Activated naive CD4-positive, alpha-beta T cell treated with anti-CD3 and anti-CD28 coated beads, Interleukin-2, amount 50 U/mL, for 72 hours (primary cell): ENCODE data around the gene TBC1D16. TPM values are rescaled to one million over a fixed set of nuclear protein-coding genes. Genes with fewer than 3 reads are reported as not detected.

Source experiments
- ATAC-seq, 2 donors: fragments of 150-1000 bp; cut with Tn5 transposase; 2 replicates each; pipeline ENCODE4 v1.10.0; 2021; ENCODE audit warnings: mild to moderate bottlenecking in 2 of 2, moderate library complexity in 2 of 2
- DNase-seq, 2 donors: peaks; one replicate each; pipeline ENCODE4 v3.0.0; 2021 to 2022; ENCODE audit warnings: low spot score in 2 of 2
- H3K27ac Mint-ChIP-seq, 2 donors: one replicate each; pipeline ENCODE4 v1.8.0; 2022; ENCODE audit warnings: mild to moderate bottlenecking in 2 of 2, mixed read lengths in 2 of 2
- H3K36me3 Mint-ChIP-seq, 2 donors: one replicate each; pipeline ENCODE4 v1.8.0; 2022; ENCODE audit warnings: mixed read lengths in 2 of 2
- H3K9me3 Mint-ChIP-seq, 2 donors: one replicate each; pipeline ENCODE4 v1.8.0; 2022; ENCODE audit warnings: mixed read lengths in 2 of 2
- total RNA-seq, 2 donors: library from RNA; stranded (reverse); gene quantifications; one replicate each; pipeline ENCODE4 v1.2.3, GENCODE V29; 2022

Gene TBC1D16
- total RNA-seq, 2 donors from 2014 or later, result 5.2 to 10.2 TPM

DNA sequence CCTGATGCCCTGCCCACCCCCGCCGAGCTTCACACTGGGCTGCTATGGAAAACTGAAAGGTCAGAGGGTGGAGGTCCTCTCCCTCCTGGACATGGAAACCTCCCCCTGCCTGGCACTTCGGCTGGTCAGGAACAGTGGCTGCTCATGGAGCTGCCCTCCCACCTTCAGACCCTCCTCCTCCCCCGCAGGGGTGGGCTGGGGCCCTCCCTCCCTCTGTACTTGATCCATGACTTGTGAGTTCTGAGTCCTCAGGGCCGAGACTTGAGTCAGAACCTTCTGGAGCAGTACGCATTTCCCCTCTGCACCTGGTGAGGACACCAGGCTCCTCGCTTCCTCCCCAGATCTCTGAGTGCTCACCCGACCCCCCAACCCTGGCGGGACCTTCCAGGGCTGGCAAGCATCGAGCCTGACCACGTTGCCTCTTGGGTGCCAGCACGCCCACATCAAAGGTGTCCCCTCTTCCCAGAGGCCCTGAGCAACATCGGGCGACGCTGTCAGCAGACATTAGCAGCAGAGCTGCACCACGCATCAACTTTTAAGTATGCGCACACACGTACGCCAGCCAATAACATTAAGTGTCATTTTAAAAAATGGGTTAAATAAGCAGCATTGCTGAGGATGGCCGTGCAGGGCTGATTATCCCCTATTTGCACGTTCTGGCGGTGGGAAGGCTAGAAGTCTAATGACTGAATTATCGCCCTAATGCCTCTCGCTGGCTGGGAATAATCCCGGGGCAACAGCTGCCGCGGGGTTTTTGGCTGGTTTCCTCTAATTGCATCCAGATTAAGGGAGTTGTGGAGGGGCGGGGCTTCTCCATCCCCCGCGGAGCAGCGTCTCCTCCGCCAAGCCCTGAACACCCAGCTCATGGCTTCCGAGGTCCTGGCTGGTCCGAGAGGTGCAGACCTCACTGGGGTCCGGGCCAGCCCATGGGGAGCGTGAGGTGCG, 98.0 kb downstream of the TBC1D16 start:
- no peak for DNase-seq
- Mint-ChIP-seq H3K36me3 (no peaks in the 10 kb centered on the region), H3K9me3 (no peaks in the 10 kb centered on the region), H3K27ac (no peak overlapping the region)
- no peak for ATAC-seq

DNA sequence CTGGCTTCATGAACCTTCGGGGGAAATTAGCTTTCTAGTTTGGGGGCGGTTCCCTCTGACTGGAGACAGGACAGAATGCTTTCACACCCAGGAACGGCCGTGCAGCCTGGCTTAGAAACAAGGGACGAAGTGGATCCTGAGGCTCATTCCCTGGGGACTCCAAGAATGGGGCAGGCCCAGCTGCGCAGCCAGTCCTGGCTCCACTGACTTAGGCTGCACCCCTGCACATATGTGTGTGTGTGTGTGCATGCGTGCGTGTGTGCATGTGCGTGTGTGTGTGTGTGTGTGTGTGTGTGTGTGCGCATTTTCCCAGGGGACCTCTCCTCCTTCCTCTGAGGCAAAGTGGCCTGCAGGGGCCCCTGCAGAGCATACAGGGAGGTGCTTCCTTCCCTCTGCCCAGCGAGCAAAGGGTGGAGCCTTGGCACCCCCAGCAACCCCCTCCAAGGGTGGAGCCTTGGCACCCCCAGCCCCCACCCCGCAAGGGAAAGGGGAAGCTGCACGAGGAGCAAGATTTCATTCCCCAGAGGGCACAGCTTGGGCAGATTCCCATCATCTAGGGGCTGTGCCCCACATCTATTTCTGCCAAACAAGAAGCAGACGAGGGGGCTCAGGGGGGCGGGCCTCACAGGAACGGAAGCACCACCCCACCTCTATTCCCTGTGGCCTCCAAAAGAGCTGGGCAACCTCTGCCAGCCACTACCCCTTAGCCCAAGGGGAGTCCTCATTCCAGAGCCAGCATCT, 98.9 kb downstream of the TBC1D16 start:
- no peak overlapping the region for H3K27ac Mint-ChIP-seq
- H3K9me3 Mint-ChIP-seq, result no peaks in the 10 kb centered on the region
- H3K36me3 Mint-ChIP-seq, result no peaks in the 10 kb centered on the region
- DNase-seq (no peak), ATAC-seq (no peak)

DNA sequence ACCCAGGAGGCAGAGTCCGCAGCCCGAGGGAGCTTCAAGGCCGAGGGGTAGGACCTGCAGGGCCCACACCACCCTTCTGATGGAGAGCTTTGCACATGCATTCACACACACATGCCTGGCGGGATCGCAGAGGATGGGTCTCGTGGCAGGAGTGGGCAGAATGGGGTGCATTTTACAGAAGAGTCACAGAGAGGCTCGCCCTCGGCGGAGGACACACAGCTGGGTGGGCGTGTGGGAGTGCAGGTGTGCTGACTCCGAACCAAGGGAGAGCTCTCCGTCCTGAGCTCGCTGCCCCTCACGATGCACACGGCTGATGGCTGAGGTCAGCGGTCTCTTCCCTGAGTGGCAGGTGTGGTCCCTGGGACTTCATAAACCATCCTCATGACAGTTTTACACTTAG, 99.6 kb downstream of the TBC1D16 start:
- DNase-seq (no peak), ATAC-seq (no peak)
- Mint-ChIP-seq H3K36me3 (no peaks in the 10 kb centered on the region), H3K27ac (peak overlapping the region in 1 of 2 donors; percentile 12), H3K9me3 (no peaks in the 10 kb centered on the region)

DNA sequence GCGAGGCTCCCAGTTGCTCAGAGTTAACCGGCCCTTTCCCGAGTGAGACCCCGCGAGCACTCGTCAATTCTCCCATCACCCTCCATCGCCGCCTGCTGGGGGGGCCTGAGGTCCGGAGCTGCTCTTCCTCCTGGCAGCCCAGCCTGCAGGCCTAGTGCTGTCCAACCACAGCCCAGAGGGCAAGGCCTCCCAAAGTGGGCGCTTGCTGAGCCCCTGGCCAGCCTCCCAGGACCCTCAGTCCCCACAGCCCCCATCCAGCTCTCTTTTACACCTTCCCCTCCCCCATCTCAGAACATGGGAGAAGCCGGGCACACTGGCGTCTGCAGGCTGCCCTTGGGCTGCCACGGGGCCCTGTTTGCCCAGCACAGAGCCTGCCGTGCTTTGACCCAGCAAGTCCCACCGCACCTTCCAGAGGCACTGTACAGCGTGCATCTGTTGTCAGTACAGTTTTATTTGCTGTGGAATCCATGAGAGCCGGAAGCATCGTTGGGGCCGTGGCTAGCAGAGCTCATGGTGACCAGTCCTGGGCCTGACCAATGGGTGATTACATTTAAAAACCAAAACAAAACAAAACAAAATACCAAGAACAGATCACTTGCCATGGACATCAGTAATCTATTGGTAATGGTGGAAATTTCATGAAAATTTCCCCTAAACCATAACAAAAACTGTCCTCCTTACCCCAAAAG, 100.3 kb downstream of the TBC1D16 start:
- DNase-seq, result no peak
- H3K27ac Mint-ChIP-seq, result no peak overlapping the region
- H3K36me3 Mint-ChIP-seq, result no peaks in the 10 kb centered on the region
- H3K9me3 Mint-ChIP-seq, result no peaks in the 10 kb centered on the region
- ATAC-seq, result no peak

DNA sequence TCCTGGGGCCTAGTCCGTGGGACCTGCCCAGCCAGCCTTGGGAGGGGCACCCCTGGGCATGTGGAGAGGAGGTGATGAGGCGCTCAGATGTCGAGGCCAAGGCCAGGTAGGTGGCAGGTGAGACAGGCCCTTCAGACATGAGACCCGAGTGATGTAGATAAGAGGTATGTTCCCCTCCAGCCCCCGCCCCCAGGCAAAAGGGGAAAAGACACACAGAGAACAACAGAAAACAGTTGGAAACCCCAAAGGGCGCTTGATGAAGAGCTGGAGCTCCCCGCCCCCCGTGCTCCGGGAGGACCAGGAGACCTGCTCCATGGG, 101.1 kb downstream of the TBC1D16 start:
- Mint-ChIP-seq H3K27ac (peak overlapping the region in 1 of 2 donors; percentile 36), H3K36me3 (no peaks in the 10 kb centered on the region), H3K9me3 (no peaks in the 10 kb centered on the region)
- DNase-seq (no peak), ATAC-seq (no peak)

DNA sequence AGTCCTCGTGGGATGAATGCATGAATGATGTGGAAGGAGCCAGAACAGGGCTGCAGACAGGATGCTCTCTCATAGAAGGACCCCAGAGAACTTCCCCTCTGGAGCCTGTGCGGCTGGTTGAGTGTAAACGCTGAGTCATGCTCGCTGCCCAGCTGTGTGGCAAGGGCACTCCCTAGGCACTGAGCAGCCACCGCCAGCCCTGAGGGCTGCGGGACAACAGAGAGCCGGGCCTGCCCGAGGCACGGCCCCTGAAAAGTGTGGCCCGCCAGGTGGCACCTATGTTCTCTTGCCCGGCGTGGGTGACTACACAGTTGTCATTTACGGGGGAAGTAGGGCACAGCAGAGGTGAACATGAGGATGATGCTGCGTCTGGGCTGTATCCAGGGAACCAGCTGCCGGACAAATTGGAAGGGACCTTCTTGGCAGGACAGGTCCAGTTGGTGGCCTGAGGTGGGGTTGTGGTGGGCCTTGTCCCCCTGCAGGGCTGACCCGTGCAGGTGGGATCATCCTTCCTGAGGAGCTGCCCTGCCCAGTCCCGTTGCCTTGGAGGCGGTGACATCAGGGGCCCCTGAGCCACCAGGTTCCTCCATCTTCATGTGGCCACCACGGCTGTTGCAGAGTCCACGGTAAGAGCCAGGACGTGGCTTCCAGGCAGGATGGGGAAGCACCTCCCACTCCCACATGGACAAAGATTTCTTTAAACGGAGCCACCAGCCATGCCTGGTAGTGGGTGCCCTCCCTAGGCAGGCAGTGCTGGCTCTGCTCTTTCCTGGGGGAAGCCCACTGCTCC, 101.6 kb downstream of the TBC1D16 start:
- ATAC-seq (peak in 1 of 2 donors; percentile 40), DNase-seq (no peak)
- Mint-ChIP-seq H3K36me3 (no peaks in the 10 kb centered on the region), H3K27ac (peak overlapping the region in 1 of 2 donors; percentile 36), H3K9me3 (no peaks in the 10 kb centered on the region)

DNA sequence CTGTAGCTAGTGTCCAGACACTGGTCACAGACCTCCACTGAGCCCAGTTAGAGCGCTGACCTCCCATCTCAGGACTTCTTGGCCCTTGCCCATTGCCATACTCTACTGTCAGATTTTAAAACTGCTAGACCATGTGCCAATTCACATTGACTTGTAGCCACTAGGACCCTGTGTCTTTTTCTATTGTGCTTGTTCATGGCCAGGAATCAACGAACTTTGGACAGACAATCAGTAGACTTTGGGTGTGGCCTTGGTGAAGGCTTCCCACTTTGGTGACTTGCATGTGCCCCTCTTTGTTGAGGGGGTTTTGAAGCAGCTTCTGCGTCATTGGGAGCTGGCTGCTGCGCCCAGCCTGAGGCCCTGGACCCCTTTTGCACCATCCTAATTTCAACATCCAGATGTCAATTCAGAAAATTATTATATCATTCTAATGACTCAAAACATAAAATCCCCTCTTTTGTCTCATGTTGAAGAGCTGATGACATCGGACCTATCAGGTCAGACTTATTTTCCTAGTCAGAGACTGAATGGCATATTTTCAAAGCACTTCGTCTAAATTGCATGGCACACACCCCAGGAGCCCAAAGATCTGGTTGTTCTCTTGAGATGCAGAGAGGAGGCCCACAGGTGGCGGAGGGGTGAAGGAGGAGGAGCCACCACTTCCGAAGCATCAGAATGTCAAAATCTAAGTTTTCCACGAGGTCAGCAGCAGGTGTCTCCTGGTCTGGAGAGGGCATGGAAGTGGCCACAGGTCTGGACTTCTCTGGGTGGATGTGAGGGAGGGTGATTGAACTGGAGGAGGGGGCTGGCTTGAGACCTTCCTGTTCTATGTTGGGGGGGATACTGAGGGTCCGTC, 103.0 kb downstream of the TBC1D16 start:
- ATAC-seq (no peak), DNase-seq (no peak)
- H3K27ac Mint-ChIP-seq, result peak overlapping the region in 1 of 2 donors; percentile 36
- no peaks in the 10 kb centered on the region for H3K9me3 Mint-ChIP-seq
- H3K36me3 Mint-ChIP-seq, result no peaks in the 10 kb centered on the region

DNA sequence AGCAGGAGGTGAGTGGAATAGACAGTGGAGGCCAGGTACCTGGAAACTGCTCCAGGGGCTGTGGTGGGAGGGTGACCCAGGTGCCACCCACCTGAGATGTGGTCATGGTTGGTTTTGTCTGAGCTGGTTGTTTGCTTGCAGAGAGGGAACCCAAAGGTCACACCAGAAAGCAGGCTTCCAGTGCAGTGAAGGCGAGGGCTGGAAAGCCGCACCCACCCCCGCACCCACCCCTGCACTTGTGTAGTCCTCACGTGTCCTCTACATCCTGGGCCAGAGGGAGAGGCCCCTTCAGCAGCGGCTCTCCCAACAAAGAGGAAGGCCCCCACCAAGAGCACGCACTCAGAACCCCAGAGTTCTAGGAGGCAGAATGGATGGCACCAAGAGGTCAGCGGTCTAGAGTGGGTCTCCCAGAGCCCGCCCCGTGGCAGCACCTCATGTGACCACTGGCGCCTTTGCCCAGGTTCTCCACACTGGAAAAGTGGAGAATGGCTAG, 103.8 kb downstream of the TBC1D16 start:
- no peaks in the 10 kb centered on the region for H3K36me3 Mint-ChIP-seq
- no peaks in the 10 kb centered on the region for H3K9me3 Mint-ChIP-seq
- no peak overlapping the region for H3K27ac Mint-ChIP-seq
- ATAC-seq (no peak), DNase-seq (no peak)

DNA sequence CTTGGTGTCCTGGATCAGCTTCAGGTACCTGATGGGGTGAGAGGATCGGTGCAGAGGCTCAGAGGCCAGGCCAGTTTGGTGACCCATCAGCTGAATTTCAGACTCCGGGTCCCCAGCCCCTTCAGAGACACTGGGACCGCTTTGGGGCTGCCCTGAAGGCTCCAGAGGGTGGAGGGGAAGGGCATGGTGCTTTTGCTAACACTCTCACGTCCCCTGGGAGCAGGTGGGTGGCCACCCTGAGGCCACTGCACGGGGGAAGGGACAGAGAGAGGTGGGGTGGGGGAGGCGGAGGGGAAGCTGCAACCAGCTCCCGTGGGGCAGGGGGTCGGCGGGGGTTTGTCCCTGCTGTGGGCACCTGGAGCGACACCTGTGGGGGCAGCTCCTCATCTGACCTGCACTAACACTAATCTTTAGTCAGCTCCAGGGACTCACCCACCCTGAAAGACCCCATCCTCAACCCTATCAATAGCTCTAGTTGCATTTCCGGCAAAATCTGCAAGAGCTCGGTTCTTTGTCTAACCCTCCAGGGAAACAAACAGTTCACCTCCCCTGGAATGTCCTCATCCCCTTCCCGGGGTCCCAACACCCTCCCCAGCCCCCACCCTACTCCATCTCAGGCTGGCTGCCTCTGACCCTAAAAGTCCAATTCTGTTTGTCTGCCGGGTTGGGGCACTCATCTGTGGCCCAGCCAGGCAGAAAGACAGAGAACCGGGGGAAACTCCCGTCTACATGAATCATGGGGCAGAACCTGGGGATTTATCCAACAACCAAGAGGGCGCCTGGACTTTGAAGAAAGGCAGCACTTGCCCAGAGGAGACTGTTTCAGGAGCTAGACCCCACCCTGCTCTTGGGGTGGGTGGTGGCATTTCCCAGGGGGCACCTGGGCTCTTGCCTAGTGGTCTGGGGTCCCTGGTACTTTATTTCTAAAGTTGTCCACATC, 104.5 kb downstream of the TBC1D16 start:
- Mint-ChIP-seq H3K27ac (no peak overlapping the region), H3K9me3 (no peaks in the 10 kb centered on the region), H3K36me3 (no peaks in the 10 kb centered on the region)
- ATAC-seq, result peak in 1 of 2 donors; percentile 46
- no peak for DNase-seq

DNA sequence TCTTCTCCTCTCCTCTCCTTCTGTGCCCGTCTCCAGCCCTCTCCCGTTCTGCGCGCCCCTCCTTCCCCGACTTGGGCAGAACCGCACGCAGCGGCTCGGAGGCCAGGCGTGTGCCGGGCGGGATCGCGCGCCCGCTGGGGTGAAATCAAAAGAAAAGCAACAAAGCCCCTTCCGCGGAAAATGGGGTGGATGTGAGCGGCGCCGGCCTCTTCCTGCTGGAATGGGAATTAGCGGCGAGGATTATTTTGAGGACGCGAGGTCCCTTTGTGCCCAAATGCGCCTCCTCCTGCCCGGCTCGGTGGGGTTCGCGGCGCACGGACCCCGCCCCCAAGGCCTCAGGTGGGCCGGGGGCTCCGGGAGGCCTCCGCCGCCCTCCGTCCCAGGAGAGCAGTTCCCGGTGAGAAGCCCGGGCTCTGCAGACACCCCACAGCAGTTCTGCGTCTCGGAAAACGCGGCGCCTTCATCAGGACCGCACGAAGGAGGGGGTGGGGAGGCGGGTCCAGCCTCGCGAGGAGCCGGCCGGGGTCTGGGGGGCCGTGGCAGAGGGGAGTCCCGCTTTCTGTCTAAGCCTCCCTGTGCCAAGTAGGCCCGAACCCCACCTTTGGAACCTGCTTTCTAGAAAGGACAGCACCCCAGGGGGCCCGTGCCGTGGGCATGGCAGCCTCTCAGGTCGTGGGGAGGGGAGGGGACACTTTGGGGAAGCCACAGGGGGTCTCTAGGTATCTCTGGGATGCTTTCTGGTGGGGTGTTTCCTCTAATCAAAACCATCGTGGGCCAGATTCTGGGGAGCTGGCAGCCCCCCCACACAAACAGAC, 105.4 kb downstream of the TBC1D16 start:
- DNase-seq (no peak), ATAC-seq (no peak)
- no peaks in the 10 kb centered on the region for H3K36me3 Mint-ChIP-seq
- no peak overlapping the region for H3K27ac Mint-ChIP-seq
- no peaks in the 10 kb centered on the region for H3K9me3 Mint-ChIP-seq

DNA sequence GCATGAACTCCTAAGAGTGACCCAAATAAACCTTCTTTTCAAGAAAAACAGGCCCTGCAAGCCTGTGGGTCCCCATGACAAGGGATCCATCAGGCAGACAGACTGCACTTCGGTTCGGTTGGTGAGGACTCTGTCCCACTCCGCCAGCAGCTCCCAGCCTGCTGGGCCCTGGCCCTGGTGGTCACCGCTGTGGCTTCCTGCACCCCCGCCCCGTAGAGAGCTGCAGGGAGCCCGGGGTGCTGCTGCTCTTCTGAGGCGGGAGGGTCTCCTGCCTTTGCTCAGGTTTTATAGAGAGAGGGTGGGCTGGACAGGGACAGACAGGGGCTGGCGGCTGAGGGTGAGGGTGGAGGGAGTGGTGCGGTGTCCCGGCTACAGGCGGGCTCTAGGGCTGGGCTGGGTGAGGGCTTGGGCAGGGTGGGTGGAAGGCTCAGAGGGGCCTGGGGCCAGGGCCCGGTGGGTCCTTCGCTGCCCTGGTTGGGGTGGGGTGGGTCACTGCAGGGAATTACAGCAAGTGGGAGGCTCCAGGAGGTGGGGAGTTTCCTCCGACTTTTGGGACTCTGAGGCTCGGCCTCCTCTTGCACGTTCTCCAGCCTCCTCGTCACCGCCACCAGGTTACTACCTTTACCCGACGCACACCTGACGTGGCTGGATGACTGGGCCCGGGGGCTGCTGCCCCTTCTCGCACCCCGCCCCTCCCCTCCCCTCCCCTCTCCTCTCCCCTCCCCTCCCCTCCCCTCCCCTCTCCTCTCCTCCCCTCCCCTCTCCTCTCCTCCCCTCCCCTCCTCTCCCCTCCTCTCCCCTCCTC, 106.2 kb downstream of the TBC1D16 start:
- Mint-ChIP-seq H3K36me3 (no peaks in the 10 kb centered on the region), H3K27ac (no peak overlapping the region), H3K9me3 (no peaks in the 10 kb centered on the region)
- DNase-seq, result no peak
- ATAC-seq, result no peak

DNA sequence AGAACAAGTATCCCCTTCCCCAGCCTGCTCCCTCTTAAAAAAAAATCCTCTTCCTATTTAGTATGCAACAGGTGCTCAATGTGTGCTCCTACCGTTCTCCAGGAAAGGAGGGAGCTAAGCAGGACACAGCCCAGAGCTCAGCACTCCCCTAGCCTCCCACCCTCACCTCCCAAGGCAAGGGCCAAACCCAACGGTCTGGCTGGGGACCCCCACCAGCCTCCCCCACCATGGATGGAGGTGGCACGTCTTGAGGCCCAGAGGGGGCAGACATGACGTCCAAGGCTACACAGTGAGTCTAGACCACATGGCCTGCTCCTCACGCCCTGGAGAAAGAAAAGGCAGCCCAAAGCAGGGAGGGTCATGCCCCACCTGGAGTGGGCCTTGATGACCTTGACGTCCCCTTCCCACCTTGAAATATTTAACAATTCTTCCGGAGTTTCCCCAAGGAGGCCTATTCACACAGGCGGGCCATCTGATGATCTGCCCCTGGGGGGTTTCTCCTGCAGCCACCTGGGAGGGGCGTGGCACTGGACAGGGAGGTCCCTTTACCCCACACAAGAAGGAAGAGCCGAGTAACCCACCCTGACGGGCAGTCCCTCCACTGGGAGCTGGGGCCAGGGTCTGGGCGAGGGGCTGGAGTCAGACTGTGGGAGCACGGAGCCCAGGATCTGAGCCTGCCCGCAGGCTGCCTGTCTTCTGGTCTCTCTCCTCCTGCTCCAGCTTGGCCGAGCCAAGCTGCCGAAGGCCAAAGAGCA, 107.0 kb downstream of the TBC1D16 start:
- Mint-ChIP-seq H3K9me3 (no peaks in the 10 kb centered on the region), H3K36me3 (no peaks in the 10 kb centered on the region), H3K27ac (no peak overlapping the region)
- ATAC-seq, result no peak
- DNase-seq, result no peak
